ENCODE measurements around the gene DENND1A.

GRCh38 chr9:123350590-123351310 is 579.2 kb downstream of the DENND1A start:
- TF ChIP-seq, protein P1, sequence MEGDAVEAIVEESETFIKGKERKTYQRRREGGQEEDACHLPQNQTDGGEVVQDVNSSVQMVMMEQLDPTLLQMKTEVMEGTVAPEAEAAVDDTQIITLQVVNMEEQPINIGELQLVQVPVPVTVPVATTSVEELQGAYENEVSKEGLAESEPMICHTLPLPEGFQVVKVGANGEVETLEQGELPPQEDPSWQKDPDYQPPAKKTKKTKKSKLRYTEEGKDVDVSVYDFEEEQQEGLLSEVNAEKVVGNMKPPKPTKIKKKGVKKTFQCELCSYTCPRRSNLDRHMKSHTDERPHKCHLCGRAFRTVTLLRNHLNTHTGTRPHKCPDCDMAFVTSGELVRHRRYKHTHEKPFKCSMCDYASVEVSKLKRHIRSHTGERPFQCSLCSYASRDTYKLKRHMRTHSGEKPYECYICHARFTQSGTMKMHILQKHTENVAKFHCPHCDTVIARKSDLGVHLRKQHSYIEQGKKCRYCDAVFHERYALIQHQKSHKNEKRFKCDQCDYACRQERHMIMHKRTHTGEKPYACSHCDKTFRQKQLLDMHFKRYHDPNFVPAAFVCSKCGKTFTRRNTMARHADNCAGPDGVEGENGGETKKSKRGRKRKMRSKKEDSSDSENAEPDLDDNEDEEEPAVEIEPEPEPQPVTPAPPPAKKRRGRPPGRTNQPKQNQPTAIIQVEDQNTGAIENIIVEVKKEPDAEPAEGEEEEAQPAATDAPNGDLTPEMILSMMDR (IDR thresholded peaks at IDR 0.05): no peak
- TF ChIP-seq POLR2A (IDR thresholded peaks at IDR 0.05) (no peak), POLR2AphosphoS5 (IDR thresholded peaks at IDR 0.05) (no peak)
